SKM-1 treated with dmso at 0.1 percent for 144 hours (cell line): ENCODE data around the gene ARNT2.
"Not testable (repeated sequence)": the region's sequence is repeated elsewhere in the genome, so short reads cannot be mapped to it uniquely, and the experiment has no call there.

Experiments
- DNase-seq: peaks from one replicate; lab custom pipeline; 2025; ENCODE audit not compliant: unreplicated experiment; lab: John Stamatoyannopoulos, UW

Gene ARNT2

DNA sequence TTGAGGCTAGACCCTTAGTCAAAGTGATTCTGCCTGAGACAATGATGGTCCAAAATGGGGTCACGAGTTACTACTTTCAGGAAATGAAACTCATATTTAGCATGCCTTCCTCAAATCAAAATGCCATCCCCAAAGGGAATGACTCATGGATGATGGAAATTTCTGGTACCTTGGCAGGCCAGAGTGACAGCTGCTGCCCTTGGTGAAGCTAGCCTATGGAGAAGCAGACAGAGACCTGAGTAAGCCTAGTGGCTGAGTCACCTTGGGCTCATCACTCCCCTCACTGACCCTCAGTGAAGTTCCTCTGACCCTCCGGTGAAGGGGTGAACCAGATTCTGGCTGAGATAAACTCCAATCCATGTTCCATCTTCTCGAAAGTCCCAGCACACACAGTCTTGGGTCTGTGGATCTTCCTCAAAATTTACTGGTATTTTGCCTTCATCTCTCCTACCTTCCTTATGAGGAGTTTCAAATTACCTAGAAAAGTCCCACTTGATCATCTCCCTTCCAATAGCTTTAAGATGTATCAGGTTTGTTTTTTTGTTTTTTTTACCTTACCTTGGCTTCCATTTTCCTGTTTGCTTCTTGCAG is 236.4 kb downstream of the ARNT2 start:
- no peak for DNase-seq

- no peak for DNase-seq
Observed at GRCh38 chr15:80641384-80641783, 237.2 kb downstream of the ARNT2 start.

GRCh38 chr15:80643431-80643951 is 239.3 kb downstream of the ARNT2 start:
- no peak for DNase-seq

DNA sequence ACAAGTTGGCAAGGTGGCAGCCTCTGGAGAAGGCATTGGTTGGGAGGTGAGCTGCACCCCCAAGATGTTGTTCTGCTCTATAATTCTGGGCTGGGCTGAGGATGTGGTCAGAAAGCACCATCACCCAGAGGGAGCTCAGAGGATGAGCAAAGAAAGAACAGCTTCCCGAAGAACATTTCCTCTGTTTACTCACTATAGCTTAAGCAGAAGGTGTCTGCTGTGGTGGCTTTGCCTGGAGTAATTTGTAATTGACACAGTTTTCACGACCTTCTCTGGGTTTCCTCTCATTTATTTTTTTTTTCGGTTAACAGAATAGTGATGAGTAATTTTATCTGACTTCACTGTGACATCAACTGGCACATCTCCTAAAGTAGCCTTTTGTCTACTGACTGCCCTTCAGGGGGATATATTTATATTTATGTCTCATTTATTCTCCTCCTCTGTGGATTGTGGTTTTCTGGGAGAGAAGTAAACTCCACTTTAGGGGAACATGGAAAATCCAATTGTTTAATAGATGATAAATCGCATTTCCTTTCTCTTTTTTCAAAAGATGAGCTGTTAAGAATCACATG is 241.4 kb downstream of the ARNT2 start:
- DNase-seq, result no peak

- not testable (repeated sequence) for DNase-seq
Observed at GRCh38 chr15:80647424-80647823, 243.2 kb downstream of the ARNT2 start.
